GM04503 (cell line): ENCODE results near the gene CACNA1A.
"Not testable (repeated sequence)": the region's sequence is repeated elsewhere in the genome, so short reads cannot be mapped to it uniquely, and the experiment has no call there.

Experiments
- DNase-seq: peaks from one replicate; pipeline ENCODE4 v3.0.0-alpha.2; 2012; ENCODE audit warnings: low read depth

CACNA1A gene

DNA sequence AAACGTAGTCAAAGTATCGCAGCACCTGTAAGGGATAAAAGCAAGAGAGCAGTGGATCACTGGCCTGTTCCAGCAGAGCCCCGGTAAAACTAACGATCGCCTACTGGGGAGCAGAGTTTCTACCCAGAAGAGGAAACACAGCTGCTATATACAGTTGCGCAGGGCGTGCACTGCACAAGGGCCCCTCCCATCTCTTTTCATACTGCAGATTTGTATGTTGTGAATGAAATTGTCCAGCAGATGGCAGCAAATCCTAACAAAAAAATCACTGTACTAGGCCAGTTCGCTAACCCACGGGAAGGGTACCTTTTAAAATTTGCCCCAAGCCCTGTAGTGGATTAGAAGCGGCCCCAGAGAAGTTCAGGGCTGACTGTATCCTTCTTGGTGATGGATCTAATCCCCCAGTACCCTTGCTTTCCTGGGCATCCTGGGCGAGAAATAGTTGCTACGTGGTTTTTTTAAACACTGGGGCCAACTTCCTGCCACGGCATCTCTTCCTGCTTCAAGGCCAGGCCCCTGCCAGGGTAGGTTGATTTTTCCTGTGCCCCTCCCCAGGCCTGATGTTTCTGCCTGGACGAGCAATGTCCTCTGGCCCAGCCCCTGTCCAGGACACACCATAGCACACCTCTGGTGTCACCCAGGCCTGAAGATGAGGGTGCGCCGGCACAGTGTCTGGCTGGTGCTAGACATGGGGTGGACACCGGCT is 229.0 kb downstream of the CACNA1A start:
- DNase-seq: peak; percentile 22

DNA sequence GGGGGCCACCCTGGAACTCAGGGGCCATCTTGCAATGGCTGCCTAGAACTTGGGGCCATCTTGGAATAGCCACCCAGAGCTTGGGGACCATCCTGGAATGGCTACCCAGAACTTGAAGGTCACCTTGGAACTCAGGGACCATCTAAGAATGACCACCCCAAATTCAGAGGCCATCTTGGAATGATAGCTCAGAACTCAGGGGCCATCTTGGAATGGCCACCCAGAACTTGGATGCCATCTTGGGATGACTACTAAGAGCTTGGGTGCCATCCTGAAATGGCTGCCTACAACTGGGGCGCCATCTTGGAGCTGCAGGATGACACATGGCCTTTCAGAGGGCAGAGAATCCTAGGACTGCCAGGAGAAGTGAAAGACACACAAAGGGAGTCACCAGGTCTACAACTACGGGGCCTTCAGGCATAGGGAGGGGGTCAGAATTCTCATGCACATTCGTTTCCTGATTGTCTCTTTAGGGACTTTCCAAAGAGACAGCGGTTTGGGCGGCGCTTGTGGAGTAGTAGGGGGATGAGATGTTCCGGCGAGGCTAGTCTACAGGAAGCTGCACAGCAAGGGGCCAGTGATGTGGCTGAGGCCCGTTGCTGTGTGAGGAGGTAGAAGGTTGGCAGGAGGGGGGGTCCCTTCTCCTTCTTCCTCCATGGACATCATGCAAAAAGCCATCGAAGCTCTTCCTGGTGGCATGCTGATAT is 231.1 kb downstream of the CACNA1A start:
- no peak for DNase-seq

DNA sequence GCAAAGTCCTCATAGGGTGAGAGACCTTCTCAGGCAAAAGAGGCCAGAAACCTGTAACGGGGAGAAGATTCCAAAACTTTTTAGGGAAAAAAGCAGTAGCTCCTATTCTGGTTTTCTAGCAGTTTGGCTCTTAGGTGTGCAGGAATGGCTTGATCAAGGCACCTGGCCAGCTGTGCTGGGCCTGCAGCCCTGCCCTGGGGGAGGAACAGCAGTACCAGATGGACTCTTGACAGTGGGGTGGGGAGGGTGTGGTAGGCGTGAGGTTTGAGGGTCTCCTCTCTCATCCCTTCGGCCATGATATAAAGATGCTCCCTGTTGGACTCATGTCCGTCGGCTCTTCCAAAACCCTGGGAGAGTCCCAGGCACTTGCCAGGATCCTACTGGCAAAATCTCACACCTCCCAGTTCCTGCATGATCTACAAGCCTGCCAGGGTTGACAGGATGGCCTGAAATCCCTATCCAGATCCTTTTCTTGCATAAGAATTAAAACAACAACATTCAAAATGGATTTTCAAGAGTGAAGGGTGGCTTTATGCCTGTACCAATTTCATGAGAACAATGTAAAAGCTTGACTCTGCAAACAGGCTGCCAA is 235.7 kb downstream of the CACNA1A start:
- no peak for DNase-seq

DNA sequence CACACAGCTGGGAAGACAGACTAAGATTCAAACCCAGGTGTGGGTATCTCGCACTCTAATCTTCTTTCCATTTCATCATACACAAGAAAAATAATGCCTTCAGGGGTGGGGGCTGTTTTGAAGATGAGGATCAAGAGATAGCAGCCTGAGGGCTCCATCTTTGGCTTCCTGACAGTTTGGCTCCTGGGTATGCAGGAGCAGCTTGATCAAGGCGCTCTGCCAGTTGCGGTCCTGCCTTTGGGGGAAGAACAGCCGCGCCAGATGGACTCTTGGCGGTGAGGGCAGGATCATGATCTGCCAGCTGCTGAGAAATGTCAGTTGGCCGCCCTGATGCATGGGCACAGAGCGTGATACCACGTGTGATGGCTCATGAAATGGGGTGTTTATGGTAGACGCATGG is 236.9 kb downstream of the CACNA1A start:
- DNase-seq: no peak

DNA sequence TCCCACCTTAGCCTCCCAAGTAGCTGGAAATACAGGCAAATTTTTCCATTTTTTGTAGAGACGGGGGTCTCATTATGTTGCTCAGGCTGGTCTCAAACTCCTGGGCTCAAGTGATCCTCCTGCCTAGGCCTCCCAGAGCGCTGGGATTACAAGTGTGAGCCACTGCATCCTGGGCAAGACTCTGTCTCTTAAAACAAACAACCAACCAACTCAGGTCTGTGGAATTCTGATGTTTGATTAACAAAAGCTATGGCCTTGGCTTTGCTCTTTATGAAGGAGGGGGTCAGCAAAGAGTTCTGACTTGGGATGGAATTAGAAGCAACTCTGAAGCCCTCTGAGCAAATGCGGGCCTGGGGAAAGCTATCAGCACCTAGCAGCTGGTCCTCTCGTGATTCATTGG is 238.4 kb downstream of the CACNA1A start:
- no peak for DNase-seq

DNA sequence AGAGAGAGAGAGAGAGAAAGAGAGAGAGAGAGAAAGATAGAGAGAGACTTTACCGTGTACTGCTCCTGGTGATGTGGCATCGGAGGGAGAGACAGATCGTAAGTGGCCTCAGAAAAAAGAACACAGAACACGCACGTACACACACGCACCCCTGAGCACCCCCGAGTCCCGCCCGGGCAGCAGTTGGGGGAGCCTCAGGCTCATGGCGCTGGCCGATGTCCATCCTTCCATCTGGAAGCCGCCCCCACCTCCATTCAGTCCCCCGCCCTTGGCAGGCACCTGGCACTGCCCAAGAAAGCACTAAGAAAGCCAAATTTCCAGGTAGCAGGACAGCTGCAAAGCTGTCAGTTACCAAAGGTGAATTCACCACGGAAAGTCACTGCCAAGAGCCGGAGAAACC is 239.1 kb downstream of the CACNA1A start:
- no peak for DNase-seq

DNA sequence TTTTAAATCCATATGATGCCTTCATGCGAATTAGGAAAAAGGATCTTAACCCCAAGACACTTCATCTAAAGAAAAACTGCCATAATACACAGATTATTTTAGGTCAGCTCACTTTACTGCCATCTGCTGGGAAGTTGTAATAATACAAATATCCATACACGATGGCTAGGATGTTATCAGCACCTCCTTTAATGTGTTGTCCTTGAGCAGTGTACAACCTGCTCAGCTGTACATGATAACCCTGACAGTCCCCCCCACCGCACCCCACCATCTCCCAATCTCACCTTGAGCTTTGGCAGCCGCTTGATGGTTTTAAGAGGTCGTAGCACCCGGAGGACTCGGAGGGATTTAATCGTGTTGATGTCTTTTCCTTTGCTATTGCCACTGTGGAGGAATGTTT is 243.8 kb downstream of the CACNA1A start:
- no peak for DNase-seq

DNA sequence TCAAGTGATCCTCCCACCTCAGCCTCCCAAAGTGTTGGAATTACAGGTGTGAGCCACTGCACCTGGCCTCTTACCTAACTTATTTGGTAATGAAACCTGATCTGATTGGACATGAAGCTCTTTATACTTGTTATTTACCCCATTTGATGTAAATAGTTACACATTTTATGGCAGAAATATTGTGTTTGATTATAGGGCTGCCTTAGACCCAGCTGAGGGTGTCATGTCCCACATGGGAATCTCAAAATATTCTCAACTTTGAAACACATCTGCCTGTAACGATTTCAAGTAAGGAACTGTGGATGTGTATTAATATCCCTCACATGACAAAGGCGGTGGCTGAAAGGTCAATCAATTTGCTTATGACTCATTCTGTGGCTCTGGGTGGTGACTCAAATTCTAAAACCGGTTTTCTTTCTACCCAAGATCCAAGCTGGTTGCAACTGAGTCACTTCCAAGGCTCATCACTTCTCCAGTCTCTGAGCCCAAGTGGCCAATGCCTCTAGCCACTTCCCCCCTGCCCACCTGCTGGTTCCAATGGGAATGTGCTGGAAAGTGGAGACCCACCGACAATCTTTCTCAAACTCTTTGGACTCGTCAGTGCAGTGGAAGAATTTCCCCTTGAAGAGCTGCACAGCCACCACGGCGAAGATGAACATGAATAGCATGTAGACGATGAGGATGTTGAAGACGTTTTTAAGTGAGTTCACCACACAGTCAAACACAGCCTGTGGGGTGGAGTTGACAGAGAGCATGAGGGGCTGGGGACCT is 245.2 kb downstream of the CACNA1A start:
- DNase-seq: peak; percentile 80

DNA sequence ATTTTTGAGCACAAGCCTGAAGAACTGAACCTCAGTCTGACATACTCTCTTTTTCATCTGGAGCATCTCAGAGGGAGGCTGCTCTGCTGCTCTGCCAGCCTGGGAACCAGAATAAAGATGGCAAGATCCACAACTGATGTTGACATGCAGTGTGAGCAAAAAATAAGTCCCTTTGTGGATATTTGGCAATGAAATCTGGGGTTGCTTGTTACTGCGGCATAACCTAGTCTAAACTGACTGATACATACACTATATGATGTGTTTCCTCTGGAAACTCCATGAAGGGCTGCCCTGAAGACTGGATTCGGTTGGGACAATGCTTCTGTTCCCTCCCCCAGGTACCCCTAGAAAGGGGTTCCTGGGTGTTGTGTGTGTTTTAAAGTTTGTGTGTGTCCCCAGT is 249.4 kb downstream of the CACNA1A start:
- no peak for DNase-seq

DNA sequence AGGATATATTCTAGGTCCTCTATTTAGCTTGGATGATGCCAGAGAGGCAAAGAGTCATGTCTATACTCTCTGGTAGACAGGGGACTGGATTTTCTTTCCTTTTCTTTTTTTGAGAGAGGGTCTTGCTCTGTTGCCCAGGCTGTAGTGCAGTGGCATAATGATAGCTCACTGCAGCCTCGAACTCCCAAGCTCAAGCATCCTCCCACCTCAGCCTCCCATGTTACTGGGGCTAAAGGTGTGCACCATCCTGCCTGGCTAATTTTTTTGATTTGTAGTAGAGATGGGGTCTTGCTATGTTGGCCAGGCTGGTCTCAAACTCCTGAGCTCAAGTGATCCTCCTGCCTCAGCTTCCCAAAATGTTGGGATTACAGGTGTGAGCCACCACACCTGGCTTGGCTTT is 249.9 kb downstream of the CACNA1A start:
- not testable (repeated sequence) for DNase-seq

DNA sequence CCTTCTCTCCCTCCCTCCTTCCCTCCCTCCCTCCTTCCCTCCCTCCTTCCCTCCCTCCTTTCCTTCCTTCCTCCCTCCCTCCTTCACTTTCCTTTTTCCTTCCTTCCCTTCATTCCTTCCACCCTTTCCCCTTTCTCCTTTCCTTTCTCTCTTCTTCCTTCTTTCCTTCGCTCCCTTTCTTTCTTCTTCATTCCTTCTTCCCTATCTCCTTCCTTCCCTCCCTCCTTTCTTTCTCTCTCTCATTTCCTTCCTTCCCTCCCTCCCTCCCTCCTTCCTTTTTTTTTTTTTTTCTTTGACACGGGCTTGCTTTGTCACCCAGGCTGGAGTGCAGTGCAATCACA is 250.6 kb downstream of the CACNA1A start:
- DNase-seq: no peak

DNA sequence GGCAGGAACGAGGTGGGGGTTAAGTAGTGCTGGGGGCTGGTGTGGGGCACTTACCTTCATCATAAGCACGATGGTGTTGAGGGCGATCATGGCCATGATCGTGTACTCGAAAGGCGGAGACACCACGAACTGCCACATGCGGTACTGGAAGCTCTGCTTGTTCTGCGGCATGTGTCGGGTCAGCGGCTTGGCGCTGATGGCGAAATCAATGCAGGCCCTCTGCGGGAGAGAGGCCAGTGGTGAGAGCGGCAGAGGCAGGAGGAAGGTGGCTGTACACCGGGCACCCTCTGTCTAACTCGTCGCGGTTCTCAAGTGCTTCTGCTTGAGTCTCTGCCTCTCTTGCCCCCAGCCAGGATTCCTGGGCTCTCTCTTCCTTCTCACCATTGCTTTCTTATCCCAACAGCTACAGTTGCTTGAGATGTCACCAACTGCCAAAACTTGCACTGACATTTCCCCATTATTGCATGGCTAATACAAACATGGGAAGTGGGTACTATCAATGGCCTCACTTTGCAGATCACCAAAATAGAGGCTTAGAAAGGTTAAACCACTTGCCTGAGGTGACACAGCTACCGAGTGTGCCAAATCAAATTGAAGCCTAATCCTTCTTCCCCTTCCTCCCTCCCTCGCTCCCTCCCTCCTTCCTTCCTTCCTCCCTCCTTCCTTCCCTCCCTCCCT is 251.1 kb downstream of the CACNA1A start:
- no peak for DNase-seq

DNA sequence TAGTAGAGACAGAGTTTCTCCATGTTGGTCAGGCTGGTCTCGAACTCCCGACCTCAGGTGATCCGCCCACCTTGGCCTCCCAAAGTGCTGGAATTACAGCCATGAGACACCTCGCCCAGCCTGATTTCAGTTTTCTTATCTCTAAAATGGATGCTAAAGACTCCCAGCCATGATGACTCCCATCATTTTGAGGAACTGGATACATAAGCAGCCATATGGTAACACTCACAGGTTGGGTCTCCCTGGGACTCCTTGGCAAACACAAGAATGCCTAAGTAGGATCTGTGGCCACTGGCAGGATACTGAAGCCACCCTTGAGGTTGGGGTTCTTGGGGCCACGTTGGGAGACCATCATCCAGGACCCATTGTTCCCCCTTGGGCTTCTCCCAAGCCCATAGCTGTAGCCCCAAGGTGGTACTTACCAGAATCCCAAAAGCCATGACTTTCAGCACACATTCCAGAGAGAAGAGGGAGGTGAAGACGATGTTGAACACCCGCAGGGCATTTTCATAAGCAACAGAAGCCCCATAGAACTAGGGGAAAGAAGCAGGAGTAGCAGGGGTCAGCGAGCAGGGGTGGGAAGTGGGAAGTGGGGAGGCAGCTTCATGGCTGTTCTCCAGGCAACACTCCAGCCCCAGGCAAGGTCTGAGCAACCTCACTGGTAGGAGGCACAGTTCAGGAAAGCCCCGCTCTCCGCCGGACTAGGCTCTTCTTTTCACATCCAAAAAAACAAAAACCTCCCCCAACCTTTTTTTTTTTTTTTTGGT is 253.5 kb downstream of the CACNA1A start:
- no peak for DNase-seq

DNA sequence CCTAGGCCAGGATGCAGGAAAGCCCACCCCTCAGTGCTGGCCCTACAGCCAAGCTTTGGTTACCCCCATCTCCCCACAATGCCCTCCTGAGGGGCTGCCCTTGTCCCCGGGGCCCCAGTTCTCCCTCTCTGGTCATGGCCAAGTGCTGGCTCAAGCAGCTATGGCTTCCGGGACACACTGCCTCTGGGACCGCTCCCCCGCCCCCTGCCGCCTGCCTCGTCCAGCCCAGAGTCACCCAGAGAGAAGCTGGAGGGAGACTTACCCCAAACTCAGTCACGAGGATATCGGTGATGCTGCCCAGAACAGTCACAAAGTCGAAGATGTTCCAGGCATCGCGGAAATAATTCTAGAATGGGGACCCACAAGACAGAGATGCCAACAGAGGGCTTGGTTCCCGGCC is 261.4 kb downstream of the CACNA1A start:
- no peak for DNase-seq

DNA sequence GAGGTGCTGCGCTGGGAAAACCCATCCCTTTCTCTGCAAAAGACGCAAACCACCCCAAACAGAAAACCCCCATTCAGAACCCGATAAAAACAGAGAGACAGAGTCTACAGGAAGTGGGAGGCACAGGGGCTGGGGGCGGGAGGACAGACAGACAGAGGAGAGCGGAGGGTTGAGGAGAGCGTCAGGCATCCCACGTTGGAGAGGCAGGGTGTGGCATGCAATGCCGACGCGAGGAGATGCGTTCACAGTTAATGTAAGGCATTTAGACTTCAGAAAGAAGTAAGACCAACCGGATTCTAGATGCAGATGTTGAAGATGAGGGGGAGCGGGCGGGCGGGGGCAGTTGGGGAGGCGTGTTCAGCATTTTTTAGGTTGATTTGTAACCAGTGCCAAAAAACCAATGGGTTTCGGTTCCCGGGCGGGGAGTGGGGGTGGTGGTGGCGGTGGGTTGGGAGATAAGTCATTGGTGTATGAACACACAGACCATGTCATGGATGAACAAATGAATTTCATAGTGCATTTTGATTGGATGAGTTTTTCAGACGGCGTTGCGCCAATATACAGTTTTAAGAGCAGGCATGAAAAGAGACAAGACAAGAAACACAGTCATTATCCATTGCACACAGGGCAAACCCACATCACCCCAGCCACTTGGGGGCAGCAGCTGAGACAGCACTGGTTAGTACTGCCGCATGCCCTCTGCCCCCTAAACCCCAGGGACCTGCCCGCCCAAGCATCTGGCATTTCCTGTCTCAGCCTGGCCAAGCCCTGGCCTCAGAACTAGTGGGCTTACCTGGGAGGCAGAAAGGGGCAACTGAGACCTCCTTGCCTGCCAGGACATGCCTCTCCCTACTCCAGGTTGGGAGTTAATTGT is 264.8 kb downstream of the CACNA1A start:
- DNase-seq: no peak

DNA sequence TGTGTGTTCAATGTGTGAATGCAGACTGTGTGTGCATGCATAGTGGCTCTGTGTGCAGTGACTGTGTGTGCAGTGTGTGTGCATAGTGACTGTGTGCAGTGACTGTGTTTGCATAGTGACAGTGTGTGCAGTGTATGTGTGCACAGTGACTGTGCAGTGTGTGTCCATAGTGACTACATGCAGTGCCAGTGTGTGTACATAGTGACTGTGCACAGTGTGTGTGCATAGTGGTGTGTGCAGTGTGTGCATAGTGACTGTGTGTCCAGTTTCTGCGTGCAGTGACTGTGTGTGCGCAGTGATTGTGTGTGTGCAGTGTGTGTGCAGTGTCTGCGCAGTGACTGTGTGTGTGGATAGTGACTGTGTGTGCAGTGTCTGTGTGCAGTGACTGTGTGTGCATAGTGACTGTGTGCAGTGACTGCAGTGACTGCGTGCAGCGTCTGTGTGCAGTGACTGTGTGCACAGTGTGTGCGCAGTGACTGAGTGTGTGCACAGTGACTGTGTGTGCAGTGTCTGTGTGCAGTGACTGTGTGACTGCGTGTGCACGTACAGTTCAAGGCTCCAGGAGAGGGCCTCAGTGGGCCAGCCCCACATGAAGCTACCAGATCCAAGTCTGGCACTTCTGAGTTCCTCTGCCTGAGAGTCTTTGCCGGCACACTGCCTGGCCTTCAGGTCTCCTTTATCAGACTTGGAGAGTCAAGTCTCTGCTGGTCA is 265.8 kb downstream of the CACNA1A start:
- no peak for DNase-seq

DNA sequence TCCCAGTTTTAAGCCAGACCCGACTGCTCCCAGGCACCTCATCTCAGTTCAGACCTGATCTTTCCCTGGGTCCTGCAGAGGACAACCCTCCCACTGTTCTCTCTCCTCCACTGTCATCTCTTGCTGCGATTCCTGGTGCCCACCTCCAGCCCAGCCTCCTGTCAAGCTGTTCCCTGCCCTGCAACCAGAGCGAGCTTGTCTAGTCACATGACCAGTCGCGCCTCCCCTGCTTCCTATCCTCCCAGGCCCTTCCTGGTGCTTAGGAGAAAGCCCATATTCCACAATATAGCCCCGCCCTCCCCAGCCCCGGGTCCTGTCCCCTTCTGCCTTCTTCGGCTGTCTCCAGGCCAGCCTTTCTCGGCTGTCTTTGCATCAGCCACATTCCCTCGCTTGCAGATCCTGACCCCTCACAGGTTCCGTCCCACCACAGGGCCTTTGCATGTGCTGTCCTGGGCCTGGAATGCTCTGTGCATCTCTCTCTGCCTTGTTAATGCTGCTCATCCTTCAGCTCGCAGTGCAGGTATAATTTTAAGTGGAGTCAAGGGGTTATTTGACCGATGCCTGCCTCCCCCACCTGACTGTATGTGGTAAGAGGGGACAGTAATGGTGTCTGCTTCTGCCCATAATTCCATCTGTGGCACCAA is 267.3 kb downstream of the CACNA1A start:
- no peak for DNase-seq

DNA sequence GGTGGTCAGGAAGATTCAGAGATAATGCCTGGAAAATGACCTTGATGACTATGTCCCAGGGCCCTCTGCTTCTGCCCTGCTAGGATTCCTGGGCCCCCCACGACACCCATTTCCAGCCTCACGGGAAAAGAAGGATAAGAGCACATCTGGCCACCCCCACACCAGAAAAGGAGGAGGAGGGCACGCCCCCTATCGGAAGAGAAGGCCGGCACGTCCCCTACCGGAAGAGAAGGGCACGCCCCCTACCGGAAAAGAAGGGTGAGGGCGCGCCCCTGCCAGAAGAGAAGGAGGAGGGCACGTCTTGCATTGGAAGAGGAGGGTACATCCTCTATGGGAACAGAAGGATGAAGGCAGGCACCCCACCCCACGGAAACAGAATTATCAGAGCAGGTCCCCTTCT is 271.8 kb downstream of the CACNA1A start:
- no peak for DNase-seq

DNA sequence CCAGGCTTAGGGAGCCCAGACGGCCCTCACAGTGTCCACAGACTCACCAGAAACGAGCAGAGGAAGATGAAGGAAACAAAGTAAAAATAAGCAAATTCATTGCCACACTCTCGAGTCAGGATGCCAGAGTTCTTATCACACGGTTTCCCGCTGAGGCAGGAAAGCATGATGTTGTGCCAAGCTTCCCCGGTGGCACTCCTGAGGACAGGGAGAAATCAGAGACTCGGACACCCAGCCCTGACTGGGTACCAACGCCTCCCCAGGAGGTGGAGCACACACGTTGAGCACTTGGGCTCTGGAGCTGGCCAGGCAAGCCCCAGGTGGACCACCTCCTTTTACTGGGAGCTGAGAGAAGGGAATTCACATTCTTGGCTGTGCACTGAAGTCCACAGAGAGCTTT is 274.6 kb downstream of the CACNA1A start:
- DNase-seq: no peak
